ENCODE data around the gene NPB.

Gene NPB

DNA sequence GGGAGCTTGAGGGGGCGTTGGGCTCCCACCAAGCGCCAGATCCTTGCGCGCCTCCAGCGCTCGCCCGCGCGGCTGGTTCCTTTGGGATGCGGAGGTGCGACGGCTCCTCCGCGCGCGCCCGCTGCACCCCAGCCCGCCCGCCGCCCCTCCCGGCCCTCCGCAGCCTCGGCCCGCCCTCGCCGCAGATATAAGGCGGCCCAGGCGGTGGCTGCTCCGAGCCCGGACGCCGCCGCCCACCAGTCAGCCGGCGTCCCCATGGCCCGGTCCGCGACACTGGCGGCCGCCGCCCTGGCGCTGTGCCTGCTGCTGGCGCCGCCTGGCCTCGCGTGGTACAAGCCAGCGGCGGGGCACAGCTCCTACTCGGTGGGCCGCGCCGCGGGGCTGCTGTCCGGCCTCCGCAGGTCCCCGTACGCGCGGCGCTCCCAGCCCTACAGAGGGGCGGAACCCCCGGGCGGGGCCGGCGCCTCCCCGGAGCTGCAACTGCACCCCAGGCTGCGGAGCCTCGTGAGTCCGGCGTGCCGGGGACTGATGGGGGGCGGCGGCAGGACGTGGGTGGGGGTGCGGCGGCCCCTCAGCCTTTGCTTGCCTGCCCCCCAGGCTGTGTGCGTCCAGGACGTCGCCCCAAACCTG lies at the start of gene NPB:
Gene NPB (plus strand): TSS at position 216 of the 630 bp plus-strand sequence. CDS start 40 bp downstream, at position 256.
- DNase-seq: peak; percentile 15

GRCh38 chr17:81854974-81855774 lies 46.9 kb upstream of the NPB start:
- no peak for DNase-seq

DNA sequence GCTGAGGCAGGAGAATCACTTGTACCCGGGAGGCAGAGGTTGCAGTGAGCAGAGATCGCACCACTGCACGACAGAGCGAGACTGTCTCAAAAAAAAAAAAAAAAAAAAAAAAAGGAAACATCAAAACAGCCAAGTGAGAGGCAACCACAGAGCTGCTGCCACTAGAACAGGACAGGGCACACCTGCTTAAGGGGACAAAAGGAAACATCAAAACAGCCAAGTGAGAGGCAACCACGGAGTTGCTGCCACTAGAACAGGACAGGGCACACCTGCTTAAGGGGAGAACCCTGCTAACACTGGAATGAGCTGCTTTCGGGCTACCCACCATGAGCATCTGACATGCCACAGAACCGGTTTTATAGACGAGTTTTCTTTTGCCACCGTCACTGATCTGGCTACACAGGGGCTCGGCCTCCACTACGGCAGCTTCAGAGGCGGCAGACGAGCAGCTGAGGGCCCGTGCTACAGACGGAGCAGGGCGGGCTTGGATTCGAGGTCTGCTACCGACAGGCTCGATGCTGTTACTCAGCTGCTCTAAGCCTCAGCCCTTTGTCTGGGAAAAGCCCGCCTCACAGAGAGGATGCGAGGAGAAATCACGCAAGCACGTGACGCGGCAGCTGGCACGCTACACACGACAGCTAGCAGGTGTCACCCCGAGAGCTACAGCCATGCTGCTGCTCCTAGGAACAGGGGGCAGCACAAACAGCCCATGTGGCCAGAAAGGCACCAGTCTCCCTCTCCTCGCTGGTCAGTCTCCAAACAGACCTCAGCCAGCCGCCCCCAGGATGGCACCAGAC lies 43.7 kb upstream of the NPB start:
- no peak for DNase-seq

DNA sequence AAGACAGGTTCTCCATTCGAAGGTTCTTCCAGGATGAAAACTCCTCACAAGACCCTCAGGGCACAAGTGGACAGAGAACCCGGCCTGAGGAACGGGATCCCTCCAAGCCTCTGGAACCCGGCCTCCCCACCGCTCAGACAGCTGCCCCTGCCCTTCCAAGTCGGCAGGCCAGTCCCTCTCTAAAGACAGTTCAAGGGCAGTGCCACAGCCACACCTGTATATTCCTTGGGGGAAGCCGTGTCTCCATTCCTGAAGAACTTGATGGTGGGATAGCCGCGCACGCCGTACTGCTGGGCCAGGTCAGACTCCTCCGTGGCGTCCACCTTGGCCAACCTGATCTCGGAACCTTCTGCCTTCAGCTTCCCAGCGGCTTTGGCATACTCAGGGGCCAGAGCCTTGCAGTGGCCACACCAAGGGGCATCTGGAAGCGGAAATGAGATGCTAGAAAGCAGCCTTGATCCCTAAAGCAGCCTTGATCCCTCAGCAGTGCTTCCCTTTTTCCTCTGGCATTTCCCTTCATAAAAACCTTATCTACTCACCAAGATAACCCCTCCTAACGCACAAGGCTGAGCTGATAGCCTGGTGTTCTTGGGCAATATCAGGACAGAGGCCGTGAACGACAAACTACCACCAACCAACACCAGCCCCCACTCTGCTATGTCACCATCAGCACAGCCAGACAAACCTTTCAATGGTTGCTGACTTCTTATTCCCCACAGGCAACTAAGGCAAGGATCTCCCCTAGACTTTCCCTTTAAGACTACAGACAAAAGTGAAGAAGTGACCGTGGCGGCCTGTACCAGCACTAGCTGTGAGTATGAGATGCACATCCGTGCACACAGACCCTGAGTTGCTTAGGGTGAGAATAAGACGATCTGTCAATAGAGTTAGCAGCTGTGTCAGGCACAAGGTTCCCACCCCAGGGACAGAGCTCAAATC lies 42.8 kb upstream of the NPB start:
- DNase-seq: no peak

DNA sequence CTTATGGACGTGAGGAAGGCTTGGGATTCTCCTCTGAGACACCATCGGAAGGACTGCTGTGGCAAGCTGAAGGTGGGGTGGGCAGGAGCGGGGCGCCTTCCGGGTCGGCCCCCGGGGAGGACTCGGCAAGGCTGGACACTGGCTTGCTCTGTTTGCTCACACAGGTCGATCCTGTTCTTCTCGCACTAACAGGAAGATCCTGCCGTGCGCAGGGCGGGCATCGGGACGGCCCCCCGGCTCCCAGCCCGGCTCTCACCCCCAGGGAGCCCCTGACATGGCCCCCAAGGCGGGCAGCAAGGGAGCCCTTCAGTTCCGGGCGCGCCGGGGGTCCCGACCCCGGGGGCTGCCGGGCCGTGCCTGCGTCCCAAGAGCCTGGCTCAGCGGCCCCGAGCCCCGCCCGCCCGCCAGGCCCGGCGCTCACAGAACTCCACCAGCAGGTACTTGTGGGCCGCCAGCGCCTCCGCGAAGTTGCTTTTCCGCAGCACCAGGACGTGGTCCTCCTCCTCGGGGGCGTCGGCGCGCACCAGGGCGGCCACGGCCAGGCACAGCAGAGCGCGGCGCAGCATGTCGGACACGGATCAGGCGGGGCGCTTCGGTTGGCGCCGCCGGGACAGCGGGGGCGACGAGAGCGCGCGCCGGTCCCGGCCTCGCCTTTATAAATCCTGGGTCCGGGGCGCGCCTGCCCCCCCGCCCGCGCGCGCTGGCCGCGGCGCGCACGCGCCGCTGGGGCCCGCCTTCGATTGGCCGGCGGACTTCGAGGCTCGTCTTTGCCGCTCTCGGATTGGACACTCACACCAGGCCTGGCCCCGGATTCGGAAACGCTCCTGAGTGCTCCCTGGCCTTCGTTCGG lies 41.9 kb upstream of the NPB start, which contains the start of gene P4HB:
Gene P4HB (minus strand): TSS at position 630 of the 850 bp plus-strand sequence. CDS start 64 bp downstream, at position 566.
- no peak for DNase-seq

DNA sequence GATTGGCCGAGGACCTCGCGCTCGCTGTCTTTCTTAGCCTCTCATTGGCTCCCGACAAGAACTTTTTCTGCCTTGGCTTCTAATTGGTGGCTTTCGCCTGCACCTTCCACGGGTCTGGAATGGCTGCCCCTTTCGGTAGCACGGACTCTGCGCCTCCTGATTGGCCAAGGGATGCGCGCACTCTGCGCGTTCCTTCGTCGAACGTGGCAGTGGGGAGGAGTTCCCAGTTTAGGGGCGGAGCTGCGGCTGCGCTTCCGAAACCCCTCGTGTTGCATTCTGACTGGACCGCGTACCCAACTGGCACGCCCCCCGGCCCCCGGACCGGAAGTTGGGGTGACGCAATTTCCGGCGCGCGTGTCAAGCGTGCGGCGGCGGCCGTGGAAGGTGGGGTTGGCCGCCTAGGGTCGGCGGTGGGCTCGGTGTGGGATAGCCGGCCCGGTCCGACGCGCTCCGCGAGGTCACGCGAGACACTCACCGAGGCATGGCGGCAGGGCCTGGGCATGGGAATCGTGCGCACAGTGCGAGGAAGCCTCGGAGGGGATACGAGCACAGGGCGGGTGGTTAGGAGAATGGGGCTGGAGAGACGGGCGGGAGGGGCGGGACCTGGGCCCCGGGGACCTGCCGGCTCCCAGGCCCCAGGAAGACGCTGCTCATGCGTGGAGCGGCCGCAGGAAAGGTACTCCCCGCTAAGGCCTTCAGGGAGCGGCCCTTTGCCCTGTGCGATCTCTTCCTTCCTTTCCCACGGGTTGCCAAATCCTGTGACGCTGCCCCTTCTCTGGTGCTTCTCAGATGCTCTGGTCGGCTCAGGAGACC lies 41.1 kb upstream of the NPB start:
- DNase-seq: peak; percentile 100

DNA sequence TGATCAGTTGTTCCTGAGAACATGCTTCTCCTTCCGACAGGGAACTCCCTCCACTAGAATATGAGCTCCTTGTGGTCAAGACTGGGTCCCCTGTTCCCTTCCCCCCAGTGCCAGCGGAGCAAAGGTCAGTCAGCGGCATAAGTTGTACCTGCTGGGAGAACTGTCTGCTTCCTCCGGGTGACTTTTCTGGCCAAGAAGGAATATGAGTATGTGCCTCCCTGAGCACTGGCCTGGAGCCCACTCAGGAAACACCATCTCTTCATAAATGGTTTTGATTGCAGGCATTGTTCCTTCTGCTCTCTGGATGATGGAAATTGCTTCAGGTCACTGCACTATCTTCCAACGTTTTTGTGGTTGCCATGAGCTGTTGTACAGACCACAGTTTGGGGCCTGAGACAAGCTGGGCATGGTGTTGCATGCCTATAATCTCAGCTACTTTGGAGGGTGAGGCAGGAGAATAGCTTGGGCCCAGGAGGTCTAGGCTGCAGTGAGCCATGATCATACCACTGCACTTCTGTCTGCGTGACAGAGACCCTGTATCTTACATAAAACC lies 38.8 kb upstream of the NPB start:
- DNase-seq: no peak

DNA sequence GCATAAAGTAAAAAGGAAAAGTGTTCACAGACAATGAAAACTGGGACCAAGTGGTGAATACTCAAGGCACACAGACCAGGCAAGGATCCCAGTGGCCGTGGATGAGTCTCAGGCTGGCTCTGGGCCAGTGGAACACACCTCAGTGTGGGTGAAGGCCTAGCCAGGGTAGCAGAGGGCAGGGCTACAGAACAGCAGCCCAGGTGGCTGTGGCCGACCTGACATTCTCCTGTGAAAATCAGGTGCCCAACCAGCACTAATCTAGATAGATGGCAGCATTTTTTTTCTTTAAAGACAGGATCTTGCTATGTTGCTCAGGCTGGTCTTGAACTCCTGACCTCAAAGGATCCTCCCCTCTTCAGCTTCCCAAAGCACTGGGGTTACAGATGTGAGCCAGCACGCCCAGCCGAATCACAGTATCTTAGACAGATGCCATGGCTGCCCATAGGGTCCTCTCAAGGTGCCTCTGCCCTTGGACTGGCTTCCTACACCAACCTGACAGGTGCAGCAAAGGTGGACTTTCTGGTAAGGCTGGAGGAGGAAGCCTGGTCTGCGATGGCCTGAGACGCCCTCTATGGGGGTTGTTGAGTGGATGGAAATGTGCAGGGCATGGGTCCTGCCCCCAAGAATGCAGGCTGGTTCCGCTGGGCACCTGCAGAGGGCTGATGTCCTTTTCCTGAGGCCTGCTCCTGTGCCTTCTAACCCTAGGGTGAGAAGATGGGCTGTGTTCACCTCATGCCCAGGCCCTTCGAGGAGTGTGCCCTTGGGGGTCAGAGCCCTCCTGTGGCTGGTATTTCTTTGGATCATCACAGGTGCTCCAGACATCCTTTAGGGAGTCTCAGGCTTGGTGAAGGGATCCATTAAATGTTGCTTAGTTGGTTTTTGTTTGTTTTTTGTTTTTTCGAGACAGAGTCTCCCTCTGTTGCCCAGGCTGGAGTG lies 37.9 kb upstream of the NPB start:
- DNase-seq: no peak

- no peak for DNase-seq
These were observed 36.7 kb upstream of the NPB start for GRCh38 chr17:81865358-81865732.

GRCh38 chr17:81865733-81866439 lies 36.2 kb upstream of the NPB start:
- no peak for DNase-seq

- peak; percentile 16 for DNase-seq
These were observed 35.4 kb upstream of the NPB start for GRCh38 chr17:81866440-81867169.

DNA sequence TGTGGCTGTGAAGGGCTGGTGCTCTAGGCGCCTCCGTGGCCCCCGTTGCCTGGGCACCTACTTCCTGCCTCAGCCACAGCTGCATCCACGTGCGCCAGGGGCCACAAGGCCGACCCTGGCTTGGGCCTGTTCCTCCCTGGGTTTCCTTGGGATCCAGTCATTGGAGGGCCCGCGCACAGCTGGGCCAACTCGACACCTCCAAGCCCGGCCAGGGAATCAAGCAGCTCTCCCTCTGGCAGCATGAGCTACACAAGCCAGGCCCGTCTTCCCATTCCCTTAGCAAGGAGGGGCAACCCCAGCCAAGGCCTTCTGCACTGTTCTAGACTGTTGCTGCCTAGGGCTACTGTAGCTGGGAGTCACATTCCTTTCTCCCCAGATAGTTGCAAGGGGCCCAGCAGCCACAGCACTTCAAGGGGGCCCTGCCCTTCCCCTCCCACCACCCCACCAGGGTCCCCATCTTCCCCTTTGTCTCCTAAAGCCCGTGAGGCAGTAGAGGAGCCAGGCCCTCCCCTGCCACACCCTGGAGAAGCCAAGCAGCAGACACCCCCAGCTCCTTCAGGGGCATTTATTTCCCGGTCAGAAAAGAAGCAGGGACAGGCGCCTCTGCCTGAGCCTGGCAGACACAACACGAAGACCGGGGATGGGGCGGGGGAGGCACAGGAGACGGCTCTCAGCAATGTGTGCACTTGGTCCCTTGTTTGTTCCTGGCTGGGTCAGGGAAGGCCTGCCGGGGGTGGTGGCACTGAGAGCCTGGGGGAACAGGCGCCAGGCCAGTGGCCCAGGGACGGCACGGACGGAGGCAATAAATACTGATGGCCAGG lies 34.7 kb upstream of the NPB start:
- peak; percentile 40 for DNase-seq

GRCh38 chr17:81867991-81868673 lies 33.9 kb upstream of the NPB start:
- DNase-seq: no peak

DNA sequence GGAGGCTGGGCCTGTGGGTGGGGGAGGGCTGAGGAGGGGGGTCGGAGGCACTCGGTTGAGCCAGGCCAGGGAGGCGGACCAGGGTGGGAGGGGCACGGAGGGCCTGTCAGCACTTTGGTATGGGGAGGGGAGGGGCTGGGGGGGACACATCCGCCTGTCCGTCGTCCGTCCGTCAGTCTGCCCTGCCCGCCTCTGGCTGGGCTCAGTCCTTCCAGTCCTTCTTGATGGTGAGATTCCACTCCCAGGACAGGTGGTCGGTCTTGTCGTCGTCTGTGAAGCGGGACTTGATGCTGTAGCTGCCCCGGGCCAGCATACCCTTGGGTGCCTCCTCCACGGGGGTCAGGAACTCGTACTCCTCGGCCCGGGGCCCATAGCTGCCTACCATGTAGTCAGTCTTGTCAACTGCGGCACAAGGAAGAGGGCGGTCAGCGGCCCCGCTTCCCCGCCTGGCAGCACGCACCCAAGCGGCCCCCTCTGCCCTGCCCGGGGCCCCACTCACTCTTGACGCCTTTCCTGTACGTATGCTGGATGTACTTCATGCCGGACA lies 33.3 kb upstream of the NPB start:
- DNase-seq: no peak

DNA sequence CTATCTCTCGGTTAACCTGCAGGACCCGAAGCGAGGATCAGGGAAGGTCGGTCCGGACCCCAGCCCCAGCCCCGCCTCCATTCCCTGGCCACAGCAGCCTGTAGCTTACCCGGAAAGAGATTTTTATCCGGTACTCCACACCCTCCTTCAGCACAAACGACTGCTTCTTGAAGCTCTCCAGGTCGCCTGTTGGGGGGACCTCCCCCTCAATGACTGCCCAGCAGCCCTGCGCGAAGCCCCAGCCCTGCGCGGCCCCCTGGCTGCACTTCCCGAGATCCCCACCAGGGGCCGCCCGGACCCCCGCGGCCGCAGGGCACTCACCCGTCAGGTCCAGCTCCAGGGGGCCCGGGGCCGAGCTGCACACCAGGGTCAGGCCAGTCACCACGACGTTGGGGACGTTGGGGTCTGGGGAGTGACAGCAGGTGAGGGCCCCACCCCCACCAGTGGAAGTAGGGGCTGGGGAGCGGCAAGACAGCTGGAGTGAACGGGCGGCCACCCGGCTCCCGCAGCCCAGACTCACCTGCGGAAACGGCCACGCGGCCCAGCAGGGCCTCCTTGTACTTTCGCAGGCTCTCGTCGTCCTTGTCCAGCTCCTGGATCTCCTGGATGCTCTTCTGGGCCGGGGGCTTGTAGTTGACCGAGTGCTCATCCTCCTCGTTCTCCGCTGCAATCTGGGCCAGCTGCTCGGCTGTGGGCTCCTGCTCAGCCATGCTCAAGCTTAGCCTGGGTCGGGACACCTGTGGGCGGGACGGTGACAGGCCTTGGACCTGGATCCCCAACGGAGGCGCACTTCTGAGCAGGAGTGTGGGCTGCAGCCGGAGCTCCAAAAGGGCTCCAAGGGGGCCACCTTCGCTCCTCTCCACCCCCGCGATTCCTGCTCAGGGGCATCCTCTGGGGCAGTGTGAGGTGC lies 32.6 kb upstream of the NPB start:
- DNase-seq: peak; percentile 42
